ENCODE data around the gene EPAS1. TPM values are rescaled to one million over a fixed set of nuclear protein-coding genes. Genes with fewer than 3 reads are reported as not detected.

EPAS1 gene
- polyA plus RNA-seq, 1 of the 3 experiments (the other 2 are of a cell fraction): 69.2 TPM

DNA sequence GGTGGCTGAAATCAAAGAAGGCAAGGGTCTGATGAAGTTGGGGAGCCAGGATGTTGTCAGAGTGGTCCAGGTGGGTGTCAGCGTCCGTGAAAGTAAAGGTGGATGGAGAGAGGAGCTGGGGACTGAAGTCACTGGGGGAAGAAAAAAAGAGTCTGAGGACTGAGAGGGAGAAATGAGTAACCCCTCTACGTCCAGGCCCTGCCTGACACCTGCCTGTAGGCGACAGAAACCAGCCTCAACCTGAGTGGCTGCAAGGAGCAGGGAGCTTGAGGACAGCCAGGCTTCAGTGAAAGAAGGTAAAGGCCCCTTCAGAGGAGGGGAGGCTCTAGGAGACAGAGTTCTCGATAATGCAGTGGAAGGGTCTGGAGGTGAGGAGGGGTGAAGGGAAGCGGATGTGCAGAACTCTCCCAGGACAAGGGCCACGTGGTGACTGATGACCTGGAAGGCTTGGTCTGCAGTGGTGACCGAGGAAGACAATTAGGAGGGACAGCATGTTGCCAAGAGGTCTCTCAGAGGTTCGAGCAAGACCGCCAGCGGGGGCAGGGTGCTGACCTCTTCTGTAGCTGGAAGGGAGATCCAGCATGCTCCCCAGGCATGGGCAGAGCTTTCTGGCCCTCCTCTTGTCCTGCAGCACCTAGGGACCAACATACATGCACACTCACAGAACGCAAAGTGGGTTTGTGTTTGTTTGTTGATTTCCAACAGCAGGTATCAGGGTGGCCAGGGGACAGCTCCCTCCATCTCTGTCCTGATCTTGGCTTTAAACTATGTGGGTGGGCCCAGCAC lies 95.5 kb downstream of the EPAS1 start:
- Histone ChIP-seq H3K4me3 (ENCODE audit: low read depth in 2 of 2, low read length in 1 of 2) (no peak overlapping the region), H3K36me3 (replicated peaks in 1 of 2; ENCODE audit: control insufficient read depth in 1 of 2, insufficient read depth in 2 of 2, low read length in 1 of 2) (peaks cover 0 to 9% of the 10 kb centered on the region in 2 experiments), H3K79me2 (ENCODE audit: insufficient read depth) (no peaks in the 10 kb centered on the region), H3F3A (replicated peaks; ENCODE audit: insufficient read depth) (peaks cover 4% of the 10 kb centered on the region), H3K4me2 (no peak overlapping the region), H3K9me3 (no peaks in the 10 kb centered on the region), H3K27me3 (ENCODE audit: insufficient read depth) (no peaks in the 10 kb centered on the region), H3K9me2 (no peaks in the 10 kb centered on the region), H3K9ac (no peak overlapping the region), H3K27ac (ENCODE audit: low read depth in 2 of 2, low read length in 1 of 2) (no peak overlapping the region; a peak in 1 of 4 replicates), H2AFZ (ENCODE audit: low read depth) (no peak overlapping the region), H3K4me1 (ENCODE audit: control insufficient read depth in 1 of 2, insufficient read depth in 2 of 2, low read depth in 1 of 2, low read length in 1 of 2) (no peaks in the 10 kb centered on the region; a peak in 1 of 4 replicates), H4K20me1 (ENCODE audit: insufficient read depth) (no peaks in the 10 kb centered on the region)
- no peak for DNase-seq
- ChIA-PET CTCF (interaction anchor here (0.7 to 1.4 kb wide), 2 partner anchors 9 to 68 kb away, joined by 3 to 4 read pairs; no protein-coding TSS in a partner anchor), POLR2A (no interaction called here)
- no peak for TF ChIP-seq RCOR1 (IDR thresholded peaks at IDR 0.05; ENCODE audit: low read length)
- no peak for TF ChIP-seq ELF1 (IDR thresholded peaks at IDR 0.05)
- no peak for TF ChIP-seq RXRA (IDR thresholded peaks at IDR 0.05; ENCODE audit: borderline replicate concordance, low read depth)
- TF ChIP-seq, protein P1, sequence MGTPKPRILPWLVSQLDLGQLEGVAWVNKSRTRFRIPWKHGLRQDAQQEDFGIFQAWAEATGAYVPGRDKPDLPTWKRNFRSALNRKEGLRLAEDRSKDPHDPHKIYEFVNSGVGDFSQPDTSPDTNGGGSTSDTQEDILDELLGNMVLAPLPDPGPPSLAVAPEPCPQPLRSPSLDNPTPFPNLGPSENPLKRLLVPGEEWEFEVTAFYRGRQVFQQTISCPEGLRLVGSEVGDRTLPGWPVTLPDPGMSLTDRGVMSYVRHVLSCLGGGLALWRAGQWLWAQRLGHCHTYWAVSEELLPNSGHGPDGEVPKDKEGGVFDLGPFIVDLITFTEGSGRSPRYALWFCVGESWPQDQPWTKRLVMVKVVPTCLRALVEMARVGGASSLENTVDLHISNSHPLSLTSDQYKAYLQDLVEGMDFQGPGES (IDR thresholded peaks at IDR 0.05; ENCODE audit: low read depth, low read length): no peak
- no peak for TF ChIP-seq GABPA (IDR thresholded peaks at IDR 0.05; ENCODE audit: low read depth)
- no peak for TF ChIP-seq USF1 (IDR thresholded peaks at IDR 0.05; ENCODE audit: borderline replicate concordance, low read depth)
- TF ChIP-seq, protein P2, sequence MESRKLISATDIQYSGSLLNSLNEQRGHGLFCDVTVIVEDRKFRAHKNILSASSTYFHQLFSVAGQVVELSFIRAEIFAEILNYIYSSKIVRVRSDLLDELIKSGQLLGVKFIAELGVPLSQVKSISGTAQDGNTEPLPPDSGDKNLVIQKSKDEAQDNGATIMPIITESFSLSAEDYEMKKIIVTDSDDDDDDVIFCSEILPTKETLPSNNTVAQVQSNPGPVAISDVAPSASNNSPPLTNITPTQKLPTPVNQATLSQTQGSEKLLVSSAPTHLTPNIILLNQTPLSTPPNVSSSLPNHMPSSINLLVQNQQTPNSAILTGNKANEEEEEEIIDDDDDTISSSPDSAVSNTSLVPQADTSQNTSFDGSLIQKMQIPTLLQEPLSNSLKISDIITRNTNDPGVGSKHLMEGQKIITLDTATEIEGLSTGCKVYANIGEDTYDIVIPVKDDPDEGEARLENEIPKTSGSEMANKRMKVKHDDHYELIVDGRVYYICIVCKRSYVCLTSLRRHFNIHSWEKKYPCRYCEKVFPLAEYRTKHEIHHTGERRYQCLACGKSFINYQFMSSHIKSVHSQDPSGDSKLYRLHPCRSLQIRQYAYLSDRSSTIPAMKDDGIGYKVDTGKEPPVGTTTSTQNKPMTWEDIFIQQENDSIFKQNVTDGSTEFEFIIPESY (IDR thresholded peaks at IDR 0.05; ENCODE audit: borderline replicate concordance, low read depth): no peak
- TF ChIP-seq RFX5 (IDR thresholded peaks at IDR 0.05; ENCODE audit: low read length): no peak
- TF ChIP-seq MEF2A (IDR thresholded peaks at IDR 0.05; ENCODE audit: borderline replicate concordance, low read depth): no peak
- TF ChIP-seq YY1 (IDR thresholded peaks at IDR 0.05; ENCODE audit: low read depth): no peak
- no peak for TF ChIP-seq TEAD4 (IDR thresholded peaks at IDR 0.05; ENCODE audit: borderline replicate concordance, insufficient read depth)
- no peak for TF ChIP-seq NFIC (IDR thresholded peaks at IDR 0.05; ENCODE audit: borderline replicate concordance)
- 86% methylated on average over 11 of the region's 12 CpGs for WGBS (ENCODE audit: low lambda C conversion rate)

- H3K4me1 ChIP-seq (ENCODE audit: control insufficient read depth in 1 of 2, insufficient read depth in 2 of 2, low read depth in 1 of 2, low read length in 1 of 2): no peaks in the 10 kb centered on the region; a peak in 1 of 4 replicates
- no peaks in the 10 kb centered on the region for H3K9me3 ChIP-seq
- no peaks in the 10 kb centered on the region for H4K20me1 ChIP-seq (ENCODE audit: insufficient read depth)
- no peaks in the 10 kb centered on the region for H3K9me2 ChIP-seq
- H3K36me3 ChIP-seq (replicated peaks in 1 of 2; ENCODE audit: control insufficient read depth in 1 of 2, insufficient read depth in 2 of 2, low read length in 1 of 2): peaks cover 0 to 3% of the 10 kb centered on the region in 2 experiments
- H3K4me2 ChIP-seq: no peak overlapping the region
- no peak overlapping the region for H3K4me3 ChIP-seq (ENCODE audit: low read depth in 2 of 2, low read length in 1 of 2)
- H3K79me2 ChIP-seq (ENCODE audit: insufficient read depth): no peaks in the 10 kb centered on the region
- H3K27me3 ChIP-seq (ENCODE audit: insufficient read depth): no peaks in the 10 kb centered on the region
- no peak overlapping the region for H3K27ac ChIP-seq (ENCODE audit: low read depth in 2 of 2, low read length in 1 of 2)
- 91% methylated on average over 11 of the region's 12 CpGs for WGBS (ENCODE audit: low lambda C conversion rate)
- ChIA-PET CTCF (interaction anchor here (0.7 to 1.4 kb wide), 2 partner anchors 9 to 67 kb away, joined by 3 to 4 read pairs; no protein-coding TSS in a partner anchor), POLR2A (no interaction called here)
- DNase-seq: no peak
- no peak overlapping the region for H3K9ac ChIP-seq
- no peak overlapping the region for H2AFZ ChIP-seq (ENCODE audit: low read depth)
- H3F3A ChIP-seq (replicated peaks; ENCODE audit: insufficient read depth): peaks cover 4% of the 10 kb centered on the region
- TF ChIP-seq GATA2 (CRISPR knock-in tag; IDR thresholded peaks at IDR 0.05) (no peak), FOXJ3 (CRISPR knock-in tag; IDR thresholded peaks at IDR 0.05) (no peak), YY1 (IDR thresholded peaks at IDR 0.05; ENCODE audit: low read depth) (no peak), EZH2phosphoT487 (IDR thresholded peaks at IDR 0.05; ENCODE audit: borderline replicate concordance, low read depth) (no peak), USF1 (IDR thresholded peaks at IDR 0.05; ENCODE audit: borderline replicate concordance, low read depth) (no peak), TCF12 (IDR thresholded peaks at IDR 0.05) (no peak), ELF1 (IDR thresholded peaks at IDR 0.05) (no peak), MEF2A (IDR thresholded peaks at IDR 0.05; ENCODE audit: borderline replicate concordance, low read depth) (no peak), NFIC (IDR thresholded peaks at IDR 0.05; ENCODE audit: borderline replicate concordance) (no peak), SIN3A (IDR thresholded peaks at IDR 0.05; ENCODE audit: borderline replicate concordance, low read depth, low read length) (no peak), RAD21 (IDR thresholded peaks at IDR 0.05; ENCODE audit: low read length) (no peak), FOSL2 (IDR thresholded peaks at IDR 0.05; ENCODE audit: borderline replicate concordance, low read depth) (no peak)
- TF ChIP-seq, protein P3, sequence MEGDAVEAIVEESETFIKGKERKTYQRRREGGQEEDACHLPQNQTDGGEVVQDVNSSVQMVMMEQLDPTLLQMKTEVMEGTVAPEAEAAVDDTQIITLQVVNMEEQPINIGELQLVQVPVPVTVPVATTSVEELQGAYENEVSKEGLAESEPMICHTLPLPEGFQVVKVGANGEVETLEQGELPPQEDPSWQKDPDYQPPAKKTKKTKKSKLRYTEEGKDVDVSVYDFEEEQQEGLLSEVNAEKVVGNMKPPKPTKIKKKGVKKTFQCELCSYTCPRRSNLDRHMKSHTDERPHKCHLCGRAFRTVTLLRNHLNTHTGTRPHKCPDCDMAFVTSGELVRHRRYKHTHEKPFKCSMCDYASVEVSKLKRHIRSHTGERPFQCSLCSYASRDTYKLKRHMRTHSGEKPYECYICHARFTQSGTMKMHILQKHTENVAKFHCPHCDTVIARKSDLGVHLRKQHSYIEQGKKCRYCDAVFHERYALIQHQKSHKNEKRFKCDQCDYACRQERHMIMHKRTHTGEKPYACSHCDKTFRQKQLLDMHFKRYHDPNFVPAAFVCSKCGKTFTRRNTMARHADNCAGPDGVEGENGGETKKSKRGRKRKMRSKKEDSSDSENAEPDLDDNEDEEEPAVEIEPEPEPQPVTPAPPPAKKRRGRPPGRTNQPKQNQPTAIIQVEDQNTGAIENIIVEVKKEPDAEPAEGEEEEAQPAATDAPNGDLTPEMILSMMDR (IDR thresholded peaks at IDR 0.05): no peak
Observed at GRCh38 chr2:46393347-46393820, 96.2 kb downstream of the EPAS1 start.
